ENCODE results near the gene HTR4. TPM values are rescaled to one million over a fixed set of nuclear protein-coding genes. Genes with fewer than 3 reads are reported as not detected.
"Not testable (repeated sequence)": the region's sequence is repeated elsewhere in the genome, so short reads cannot be mapped to it uniquely, and the experiment has no call there.

Gene HTR4
- total RNA-seq, 1 experiment from 2014 or later = 0.06 TPM

DNA sequence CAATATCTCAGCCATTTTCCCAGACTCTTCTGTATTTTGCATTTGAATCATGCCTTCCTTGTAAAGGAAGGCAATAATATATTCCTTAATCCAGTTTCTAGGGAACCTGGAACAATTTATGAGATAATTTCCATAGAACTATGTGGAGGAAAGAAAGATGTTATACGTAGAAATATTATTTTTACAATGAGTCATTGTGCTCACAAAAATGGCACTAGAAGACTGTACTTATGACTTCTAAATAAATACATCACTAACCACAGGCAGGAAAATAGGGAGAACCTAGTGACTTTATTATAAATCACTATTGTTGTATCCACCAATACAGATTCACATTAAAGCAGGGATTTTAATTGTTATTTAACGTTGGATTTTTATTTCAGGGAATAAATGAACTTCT is 182.9 kb downstream of the HTR4 start:
- H3K27me3 ChIP-seq = no peaks in the 10 kb centered on the region; the same call in 1 of the 2 replicates
- H3K36me3 ChIP-seq = no peaks in the 10 kb centered on the region
- no peaks in the 10 kb centered on the region; the same call in 1 of the 2 replicates for H3K9me3 ChIP-seq (replicated peaks)
- no peak for DNase-seq
- H3K27ac ChIP-seq = no peak overlapping the region
- H3K4me1 ChIP-seq = no peaks in the 10 kb centered on the region
- H3K4me3 ChIP-seq = no peak overlapping the region

DNA sequence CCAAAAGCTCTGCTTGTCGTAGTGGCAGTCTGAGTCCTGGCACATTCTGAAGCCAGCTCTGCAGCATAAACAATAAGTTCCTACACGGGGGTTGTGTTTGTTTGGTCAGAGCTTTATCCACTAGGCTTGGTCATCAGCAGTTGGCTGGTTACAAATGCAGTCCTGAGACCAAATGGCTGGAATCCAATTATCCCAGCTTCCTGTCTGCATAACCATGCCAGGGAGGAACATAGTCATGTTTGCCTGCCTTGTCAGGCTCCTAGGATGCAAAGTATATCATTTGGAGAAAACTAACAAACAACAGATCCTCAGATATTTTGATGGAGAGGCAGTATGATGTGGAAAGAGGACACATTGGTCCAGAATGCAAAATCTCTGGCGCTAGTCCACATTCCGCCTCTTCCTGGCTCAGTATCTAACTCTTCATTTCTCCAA is 184.8 kb downstream of the HTR4 start:
- Histone ChIP-seq H3K27ac (no peak overlapping the region), H3K27me3 (no peaks in the 10 kb centered on the region), H3K9me3 (replicated peaks) (no peaks in the 10 kb centered on the region), H3K4me3 (no peak overlapping the region), H3K36me3 (no peaks in the 10 kb centered on the region), H3K4me1 (no peaks in the 10 kb centered on the region)
- peak in 1 of 2 experiments; percentile 22 for DNase-seq

DNA sequence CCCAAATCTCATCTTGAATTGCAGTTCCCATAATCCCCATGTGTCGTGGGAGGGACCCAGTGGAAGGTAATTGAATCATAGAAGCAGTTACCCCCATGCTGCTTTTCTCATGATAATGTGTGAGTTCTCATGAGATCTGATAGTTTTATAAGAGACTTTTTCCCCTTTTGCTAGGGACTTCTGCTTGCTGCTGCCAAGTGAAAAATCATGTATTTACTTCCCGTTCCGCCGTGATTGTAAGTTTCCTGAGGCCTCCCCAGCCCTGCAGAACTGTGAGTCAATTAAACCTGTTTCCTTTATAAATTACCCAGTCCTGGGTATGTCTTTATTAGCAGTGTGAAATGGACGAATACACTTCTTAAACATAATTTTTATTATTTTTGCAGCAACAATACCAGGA is 185.6 kb downstream of the HTR4 start:
- not testable (repeated sequence) for H3K4me3 ChIP-seq; H3K4me1 ChIP-seq; H3K27ac ChIP-seq; H3K9me3 ChIP-seq (replicated peaks); H3K36me3 ChIP-seq; H3K27me3 ChIP-seq; DNase-seq

DNA sequence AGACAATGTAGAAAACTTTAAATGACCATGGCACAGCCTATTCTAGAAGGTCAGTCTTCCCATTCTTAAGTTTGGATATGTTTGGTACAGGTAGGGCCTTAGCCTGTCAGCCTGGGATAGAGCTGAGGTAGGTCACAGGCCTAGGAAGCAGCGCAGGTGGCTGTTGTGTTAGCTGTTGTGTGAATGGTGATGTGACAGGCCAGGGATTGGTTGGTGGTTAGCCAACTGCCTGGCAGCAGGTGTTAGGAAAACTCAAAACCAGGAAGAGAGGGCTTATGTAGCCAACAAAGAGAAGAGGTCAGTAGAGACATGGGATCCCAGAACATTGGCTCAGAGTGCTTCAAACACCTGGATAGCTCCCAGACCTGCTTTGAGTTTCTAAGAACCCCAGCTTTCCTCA is 186.4 kb downstream of the HTR4 start:
- no peak for DNase-seq
- Histone ChIP-seq H3K4me1 (no peaks in the 10 kb centered on the region), H3K4me3 (no peak overlapping the region), H3K9me3 (replicated peaks) (no peaks in the 10 kb centered on the region), H3K27me3 (no peaks in the 10 kb centered on the region), H3K27ac (no peak overlapping the region), H3K36me3 (no peaks in the 10 kb centered on the region)

DNA sequence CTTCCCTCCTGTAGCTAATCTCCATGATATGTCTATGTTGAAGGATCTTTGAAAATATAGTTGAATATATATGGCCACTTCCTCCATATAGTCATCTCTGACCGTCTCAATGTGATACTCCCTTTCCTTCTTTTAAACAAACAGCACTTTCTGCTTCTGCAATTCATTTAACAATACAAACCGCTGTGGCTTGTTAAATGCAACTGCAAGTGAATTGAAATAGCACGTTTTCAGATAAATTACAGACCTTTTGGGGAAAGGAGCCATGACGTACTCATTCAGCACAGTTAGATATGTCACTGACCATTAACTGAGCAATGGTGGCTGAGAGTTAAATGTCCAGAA is 188.1 kb downstream of the HTR4 start:
- Histone ChIP-seq H3K9me3 (replicated peaks) (no peaks in the 10 kb centered on the region), H3K27me3 (no peaks in the 10 kb centered on the region), H3K36me3 (no peaks in the 10 kb centered on the region), H3K4me3 (no peak overlapping the region), H3K27ac (no peak overlapping the region), H3K4me1 (no peaks in the 10 kb centered on the region)
- DNase-seq = no peak

DNA sequence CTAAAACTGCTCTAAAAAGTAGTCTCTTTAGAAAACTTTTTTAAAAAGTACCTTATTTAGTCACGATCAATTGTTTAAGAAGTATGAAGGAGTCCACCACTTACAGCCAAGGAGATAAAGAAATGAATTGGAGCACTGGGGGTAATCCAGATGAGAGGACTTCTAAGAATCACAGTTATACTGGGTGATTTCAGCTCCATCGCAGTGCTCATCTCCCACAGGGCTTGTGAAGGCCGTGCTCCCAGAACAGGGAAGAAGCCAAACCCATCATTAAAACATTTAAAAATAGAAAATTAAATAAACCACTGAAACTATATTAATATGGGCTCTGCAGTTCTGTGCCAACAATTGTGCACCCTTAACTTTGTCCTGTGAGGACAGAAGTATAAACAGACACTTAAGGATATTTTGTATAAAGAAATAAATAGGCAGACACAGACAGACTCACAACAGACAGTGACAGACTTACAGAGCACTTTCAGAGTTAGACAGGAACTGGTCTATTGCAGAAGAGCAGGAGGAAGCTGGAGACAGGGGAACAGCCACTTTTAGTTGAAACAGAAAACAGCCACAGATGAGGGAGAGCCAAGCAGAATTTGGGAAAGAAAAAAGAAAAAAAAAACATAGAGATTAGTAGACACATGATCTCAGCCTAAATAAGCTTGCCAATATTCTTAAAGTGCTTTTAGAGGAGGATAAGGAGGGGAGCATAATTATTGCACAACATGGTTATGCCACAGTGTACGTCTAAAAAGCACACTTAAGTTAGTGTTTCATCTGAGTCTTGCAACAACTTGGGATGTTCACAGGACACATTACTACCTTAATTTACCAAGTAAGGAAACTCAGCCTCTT is 188.7 kb downstream of the HTR4 start:
- no peaks in the 10 kb centered on the region for H3K4me1 ChIP-seq
- H3K27ac ChIP-seq = no peak overlapping the region
- no peak for DNase-seq
- H3K27me3 ChIP-seq = no peaks in the 10 kb centered on the region
- H3K36me3 ChIP-seq = no peaks in the 10 kb centered on the region
- no peaks in the 10 kb centered on the region for H3K9me3 ChIP-seq (replicated peaks)
- no peak overlapping the region for H3K4me3 ChIP-seq

DNA sequence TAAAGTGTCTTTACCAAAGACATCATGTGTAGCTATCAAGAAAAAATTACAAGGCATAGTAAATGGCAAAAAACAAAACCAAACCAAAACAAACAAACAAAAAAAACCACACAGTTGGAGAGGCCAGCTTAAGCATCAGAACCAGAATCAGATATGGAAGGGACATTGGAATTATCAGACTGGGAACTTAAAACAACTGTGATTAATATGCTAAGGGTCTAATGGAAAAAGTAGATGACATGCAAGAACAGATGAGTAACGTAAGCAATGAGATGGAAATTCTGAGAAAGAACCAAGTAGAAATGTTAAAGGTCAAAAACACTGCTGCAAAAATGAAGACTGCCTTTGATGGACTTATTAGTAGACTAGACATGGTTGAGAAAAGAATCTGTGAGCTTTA is 194.7 kb downstream of the HTR4 start:
- Histone ChIP-seq H3K36me3 (no peaks in the 10 kb centered on the region), H3K4me3 (no peak overlapping the region), H3K4me1 (no peaks in the 10 kb centered on the region), H3K27ac (no peak overlapping the region), H3K27me3 (no peaks in the 10 kb centered on the region), H3K9me3 (replicated peaks) (no peaks in the 10 kb centered on the region)
- no peak for DNase-seq

DNA sequence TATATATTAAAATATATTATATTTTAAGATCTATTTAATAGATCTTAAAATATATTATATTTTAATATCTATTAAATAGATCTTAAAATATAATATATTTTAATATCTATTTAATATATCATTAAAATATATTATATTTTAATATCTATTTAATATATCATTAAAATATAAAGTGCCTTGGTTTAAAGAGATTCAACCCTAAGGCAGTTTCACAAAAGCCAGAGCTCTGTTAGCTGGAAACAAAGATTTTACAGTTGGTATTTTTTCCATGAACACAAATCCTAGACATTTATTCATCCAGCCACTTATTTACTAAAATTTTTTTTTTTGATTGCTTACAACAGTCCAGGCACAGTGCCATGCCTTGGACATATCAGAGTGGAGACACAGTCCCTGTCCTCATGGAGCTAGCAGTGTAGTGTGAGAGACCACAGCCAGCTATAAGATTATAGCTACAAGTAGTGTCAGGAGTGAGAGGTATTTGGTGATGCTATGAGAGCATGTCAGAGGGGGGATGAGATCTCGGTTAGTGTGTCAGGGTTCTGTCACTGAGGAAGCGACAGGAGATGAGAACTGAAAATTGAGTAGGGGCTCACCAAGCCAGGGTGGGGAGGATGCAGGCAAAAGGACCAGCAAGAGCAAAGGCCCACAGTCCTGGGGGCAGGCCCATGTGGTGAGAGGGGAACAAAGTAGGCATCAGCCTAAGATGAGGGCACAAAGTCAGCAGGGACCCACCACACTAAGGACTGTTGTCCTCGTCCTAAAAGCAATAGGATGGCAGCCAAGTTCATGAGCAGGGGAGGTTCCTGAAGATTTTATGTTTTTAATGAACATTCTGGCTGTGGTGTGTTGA is 196.1 kb downstream of the HTR4 start:
- no peaks in the 10 kb centered on the region for H3K36me3 ChIP-seq
- DNase-seq = no peak
- H3K27me3 ChIP-seq = no peaks in the 10 kb centered on the region
- no peak overlapping the region for H3K27ac ChIP-seq
- no peaks in the 10 kb centered on the region for H3K9me3 ChIP-seq (replicated peaks)
- no peaks in the 10 kb centered on the region for H3K4me1 ChIP-seq
- H3K4me3 ChIP-seq = no peak overlapping the region

DNA sequence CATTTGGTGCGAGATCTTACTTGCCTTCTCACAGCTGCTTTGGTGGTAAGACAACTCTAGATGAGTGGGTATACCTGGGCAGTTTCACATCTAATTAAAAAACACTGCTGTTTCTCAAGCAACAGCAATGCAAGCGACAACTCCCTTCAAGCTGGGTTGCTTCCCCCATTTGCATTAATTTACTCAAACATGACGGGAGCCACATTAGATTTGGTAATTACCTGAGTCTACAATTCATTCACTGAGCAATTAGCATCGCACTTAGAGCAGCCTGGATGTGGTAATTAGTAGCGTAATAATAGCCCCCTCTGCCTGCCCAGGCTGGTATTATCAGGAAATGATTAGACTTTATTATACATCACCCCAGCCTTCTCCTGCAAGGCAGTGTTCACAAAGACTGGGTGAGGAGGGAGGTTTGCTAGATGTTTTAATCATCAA is 197.1 kb downstream of the HTR4 start:
- no peaks in the 10 kb centered on the region for H3K27me3 ChIP-seq
- H3K9me3 ChIP-seq (replicated peaks) = no peaks in the 10 kb centered on the region
- DNase-seq = peak in 1 of 2 experiments; percentile 34
- no peaks in the 10 kb centered on the region for H3K4me1 ChIP-seq
- no peak overlapping the region for H3K4me3 ChIP-seq
- H3K36me3 ChIP-seq = no peaks in the 10 kb centered on the region
- H3K27ac ChIP-seq = no peak overlapping the region

DNA sequence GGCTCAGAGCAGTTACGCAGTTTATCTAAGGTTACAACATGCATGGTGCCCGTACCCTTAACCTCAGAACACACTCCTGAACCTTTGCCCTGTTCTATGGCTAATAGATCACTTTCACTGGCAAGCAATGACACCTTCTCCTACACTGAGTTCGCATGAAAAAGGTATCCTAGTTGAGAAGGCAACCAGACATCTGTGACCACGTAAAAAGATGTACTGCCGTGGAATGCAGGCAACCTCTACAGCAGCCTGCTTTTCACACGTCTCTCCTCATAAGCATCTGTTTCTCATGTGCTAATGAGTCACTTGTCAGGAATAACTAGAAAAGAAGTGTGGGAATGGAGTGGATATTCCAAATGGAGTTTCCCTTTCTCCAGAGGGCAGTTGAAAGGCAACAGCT is 199.1 kb downstream of the HTR4 start:
- H3K36me3 ChIP-seq = no peaks in the 10 kb centered on the region
- H3K27me3 ChIP-seq = no peaks in the 10 kb centered on the region
- no peaks in the 10 kb centered on the region for H3K9me3 ChIP-seq (replicated peaks)
- no peak for DNase-seq
- H3K4me1 ChIP-seq = no peaks in the 10 kb centered on the region
- no peak overlapping the region for H3K27ac ChIP-seq
- H3K4me3 ChIP-seq = no peak overlapping the region

DNA sequence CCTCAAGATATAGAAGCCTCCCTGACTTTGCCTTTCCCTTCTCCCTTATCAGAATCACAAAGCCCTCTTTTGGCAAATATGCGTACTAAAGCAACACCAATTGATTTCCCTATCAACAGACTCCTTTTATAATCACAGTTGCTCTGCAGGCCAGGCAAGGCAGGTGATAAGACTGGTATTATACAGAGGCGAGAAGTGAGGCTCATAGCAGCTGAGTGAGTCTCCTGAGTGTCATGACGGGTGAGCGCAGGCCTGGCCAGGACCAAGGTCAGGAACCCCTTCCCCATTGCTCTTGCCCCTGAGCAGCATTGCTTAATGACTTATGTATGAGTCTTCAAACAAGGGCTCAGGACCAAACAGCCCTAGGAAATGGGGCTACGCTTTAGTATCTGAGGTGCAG is 199.8 kb downstream of the HTR4 start:
- H3K9me3 ChIP-seq (replicated peaks) = no peaks in the 10 kb centered on the region
- H3K27ac ChIP-seq = no peak overlapping the region
- H3K27me3 ChIP-seq = no peaks in the 10 kb centered on the region
- DNase-seq = no peak
- H3K4me3 ChIP-seq = no peak overlapping the region
- no peaks in the 10 kb centered on the region for H3K36me3 ChIP-seq
- no peaks in the 10 kb centered on the region for H3K4me1 ChIP-seq

DNA sequence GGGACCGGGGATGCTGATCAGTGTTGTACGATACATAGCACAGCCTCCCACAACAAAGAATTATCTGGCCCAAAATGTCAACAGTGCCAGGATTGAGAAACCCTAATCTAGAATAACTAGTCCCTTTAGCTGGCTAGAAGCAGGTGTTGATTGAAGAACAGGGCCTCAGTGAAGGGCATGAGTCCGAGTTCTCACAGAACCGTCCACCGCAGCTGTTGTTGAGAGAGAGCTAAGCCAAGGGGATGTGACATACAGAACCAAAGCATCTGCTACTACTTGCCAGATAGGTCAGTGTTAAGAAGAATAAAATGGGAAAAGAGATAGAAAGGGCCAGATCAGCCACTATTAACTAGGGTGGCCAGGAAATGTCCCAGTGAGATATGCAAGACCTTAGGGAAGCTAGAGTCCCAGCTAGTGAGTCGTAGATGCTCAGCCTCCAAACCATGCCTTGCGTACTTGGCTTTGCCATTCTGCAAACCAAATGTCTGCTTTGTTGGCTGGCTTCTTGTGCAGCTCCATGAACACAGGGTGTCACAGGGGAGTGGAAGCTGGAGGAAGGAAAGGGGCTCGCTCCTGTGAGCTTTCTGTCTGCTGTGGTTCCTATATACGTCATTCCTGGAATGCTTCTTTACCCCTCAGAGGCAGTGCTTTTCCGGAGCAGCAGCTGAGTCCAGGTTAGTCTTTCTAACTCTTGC is 201.7 kb downstream of the HTR4 start:
- Histone ChIP-seq H3K4me1 (no peaks in the 10 kb centered on the region), H3K36me3 (no peaks in the 10 kb centered on the region), H3K27me3 (no peaks in the 10 kb centered on the region), H3K4me3 (no peak overlapping the region), H3K9me3 (replicated peaks) (no peaks in the 10 kb centered on the region), H3K27ac (no peak overlapping the region)
- DNase-seq = peak in 1 of 2 experiments; percentile 12

DNA sequence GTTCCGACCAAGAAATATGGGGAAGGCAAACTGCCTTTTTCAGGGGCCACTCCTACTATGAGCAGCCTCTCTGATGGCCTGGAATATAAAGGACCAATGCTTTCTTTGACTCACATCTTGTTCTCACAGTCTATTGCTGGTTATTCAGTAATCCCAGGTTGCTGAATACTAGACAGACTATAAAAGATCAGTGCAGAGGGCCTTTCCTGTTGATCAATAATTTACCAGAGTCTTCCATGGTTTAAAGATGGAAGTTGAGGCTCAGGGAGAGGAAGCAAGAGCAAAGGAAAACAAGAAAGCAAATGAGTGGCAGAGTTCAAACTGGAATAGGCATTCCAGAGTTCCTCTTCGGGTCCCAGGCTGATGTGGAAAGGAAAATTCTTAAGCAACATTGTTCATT is 207.7 kb downstream of the HTR4 start:
- Histone ChIP-seq H3K36me3 (peaks cover 9% of the 10 kb centered on the region), H3K27ac (no peak overlapping the region), H3K4me3 (no peak overlapping the region), H3K27me3 (no peaks in the 10 kb centered on the region), H3K9me3 (replicated peaks) (no peaks in the 10 kb centered on the region), H3K4me1 (no peaks in the 10 kb centered on the region)
- DNase-seq = no peak

DNA sequence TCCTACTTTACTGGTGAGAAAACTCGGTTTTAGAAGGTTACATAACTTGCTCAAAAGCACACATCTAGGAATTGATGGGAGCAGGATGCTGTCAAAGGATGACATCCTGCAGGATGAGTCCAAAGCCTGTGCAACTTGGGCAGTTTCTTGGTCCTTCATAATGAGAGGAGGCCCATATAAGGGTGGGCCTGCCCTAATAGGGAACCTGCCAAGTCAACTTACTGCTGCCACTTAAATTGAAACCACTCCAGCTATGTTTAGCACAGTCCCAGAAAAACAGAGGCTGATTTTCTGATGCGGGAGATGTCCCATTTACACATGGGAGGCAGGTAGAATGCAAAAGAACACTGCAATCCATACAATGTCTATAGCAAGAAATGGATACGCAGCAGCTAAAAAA is 208.7 kb downstream of the HTR4 start:
- DNase-seq = no peak
- no peak overlapping the region for H3K27ac ChIP-seq
- peaks cover 20% of the 10 kb centered on the region for H3K36me3 ChIP-seq
- H3K4me1 ChIP-seq = no peaks in the 10 kb centered on the region
- no peak overlapping the region for H3K4me3 ChIP-seq
- no peaks in the 10 kb centered on the region for H3K27me3 ChIP-seq
- no peaks in the 10 kb centered on the region for H3K9me3 ChIP-seq (replicated peaks)

DNA sequence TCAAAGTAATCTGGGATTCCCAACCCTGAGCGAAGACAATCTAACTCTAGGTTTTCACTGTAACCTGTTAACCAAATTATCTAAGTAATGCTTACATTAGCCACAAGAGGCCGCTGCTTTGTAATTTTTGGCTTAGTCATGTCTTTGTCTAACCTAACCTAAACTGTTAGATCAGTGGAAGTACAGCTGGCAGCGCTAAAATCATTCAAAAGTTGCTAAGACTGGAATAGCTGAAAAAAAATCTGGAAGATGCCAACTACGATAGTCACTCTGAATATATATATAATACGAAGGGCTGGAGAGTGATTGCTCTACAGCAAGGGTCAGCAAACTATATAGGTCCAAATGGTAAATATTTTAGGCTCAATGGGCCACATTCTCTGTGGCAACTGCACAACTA is 210.3 kb downstream of the HTR4 start:
- H3K27me3 ChIP-seq = no peaks in the 10 kb centered on the region
- no peaks in the 10 kb centered on the region for H3K9me3 ChIP-seq (replicated peaks)
- DNase-seq = peak; percentile 22 to 76
- H3K27ac ChIP-seq = no peak overlapping the region
- no peak overlapping the region for H3K4me3 ChIP-seq
- H3K36me3 ChIP-seq = peaks cover 27% of the 10 kb centered on the region
- no peaks in the 10 kb centered on the region for H3K4me1 ChIP-seq
